SK-N-MC (cell line): ENCODE results near the gene ST6GALNAC3.
A peak's percentile ranks its signal among the peaks of the same experiment; 100 is the strongest.

Experiments
- DNase-seq: peaks from one replicate; pipeline ENCODE4 v3.0.0-alpha.2; 2011; ENCODE audit warnings: low read depth, low spot score
- H3K27ac ChIP-seq: fragments of 200-600 bp; sonication (generic); 2 replicates; pipeline ENCODE4 v1.5.1; 2016; ENCODE audit warnings: mixed run types
- H3K36me3 ChIP-seq: fragments of 200-600 bp; sonication (generic); 2 replicates; pipeline ENCODE4 v1.6.1; 2017; ENCODE audit warnings: antibody characterized with exemption, low read length, mixed read lengths; ENCODE audit not compliant: insufficient read depth
- H3K4me3 ChIP-seq: fragments of 200-600 bp; sonication (generic); 2 replicates; pipeline ENCODE4 v1.5.1; 2016
- H3K9ac ChIP-seq: fragments of 200-600 bp; sonication (generic); 2 replicates; pipeline ENCODE4 v1.8.0; 2017; ENCODE audit warnings: mixed run types, mixed read lengths; ENCODE audit not compliant: insufficient read length
- H3K9me3 ChIP-seq: fragments of 200-600 bp; sonication (generic); 2 replicates; pipeline ENCODE4 v1.6.1; 2017; ENCODE audit warnings: low read depth, mild to moderate bottlenecking, antibody characterized with exemption, low read length, moderate library complexity, mixed read lengths
- EZH2 ChIP-seq: fragments of 200-600 bp; sonication (generic); IDR thresholded peaks from one replicate; pipeline ENCODE4 v1.6.1; 2017; ENCODE audit warnings: antibody characterized with exemption
- FOXP2 ChIP-seq: optimal IDR thresholded peaks from 2 replicates; pipeline ENCODE3; 2011; ENCODE audit warnings: mild to moderate bottlenecking, moderate library complexity; ENCODE audit not compliant: insufficient read depth; ENCODE audit errors: extremely low read length, control extremely low read depth
- POLR2AphosphoS5 ChIP-seq: IDR thresholded peaks from 2 replicates; pipeline ENCODE4 v1.6.1; 2012; ENCODE audit warnings: mild to moderate bottlenecking, low read depth, low read length, borderline replicate concordance

Gene ST6GALNAC3

GRCh38 chr1:76074321-76075187, at the start of gene ST6GALNAC3:
TSS of gene ST6GALNAC3 (plus strand) at chr1:76074746.
- Histone ChIP-seq H3K9me3 (no peaks in the 10 kb centered on the region), H3K36me3 (no peaks in the 10 kb centered on the region), H3K4me3 (peak within 1 kb of the TSS; percentile 91), H3K27ac (no peak within 1 kb of the TSS), H3K9ac (peak within 1 kb of the TSS; percentile 49)
- no peak for DNase-seq
- peak; percentile 78 for TF ChIP-seq POLR2AphosphoS5
- TF ChIP-seq EZH2 = no peak
- TF ChIP-seq FOXP2 = peak; percentile 46

GRCh38 chr1:76027341-76027740, 47.2 kb upstream of the ST6GALNAC3 start:
- Histone ChIP-seq H3K9ac (no peak overlapping the region), H3K36me3 (no peaks in the 10 kb centered on the region), H3K27ac (no peak overlapping the region), H3K9me3 (no peaks in the 10 kb centered on the region), H3K4me3 (no peak overlapping the region)
- no peak for DNase-seq
- no peak for TF ChIP-seq EZH2
- no peak for TF ChIP-seq FOXP2
- no peak for TF ChIP-seq POLR2AphosphoS5

GRCh38 chr1:76029331-76029730, 45.2 kb upstream of the ST6GALNAC3 start:
- H3K9ac ChIP-seq = no peak overlapping the region
- TF ChIP-seq FOXP2 (no peak), EZH2 (no peak), POLR2AphosphoS5 (no peak)
- H3K4me3 ChIP-seq = no peak overlapping the region
- H3K9me3 ChIP-seq = no peaks in the 10 kb centered on the region
- H3K36me3 ChIP-seq = no peaks in the 10 kb centered on the region
- H3K27ac ChIP-seq = no peak overlapping the region
- DNase-seq = no peak

DNA sequence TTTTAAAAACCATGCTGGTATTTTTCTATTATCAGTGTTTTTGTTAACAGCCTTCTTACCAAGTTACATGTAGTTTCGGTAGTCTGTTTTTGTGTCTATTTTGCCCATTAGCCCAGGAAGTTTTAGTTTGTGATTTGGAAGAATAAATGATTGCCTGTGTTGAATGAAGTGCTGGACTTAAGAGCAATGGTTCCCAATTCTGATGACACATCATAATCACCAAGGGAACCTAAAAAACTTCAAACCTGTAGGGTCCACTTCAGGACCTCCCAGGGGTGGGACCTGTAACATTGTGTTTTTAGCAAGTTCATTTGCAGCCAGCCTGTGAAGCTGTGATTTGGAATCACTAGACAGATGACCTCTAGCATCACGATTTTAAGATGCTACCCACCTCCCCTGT, 43.0 kb upstream of the ST6GALNAC3 start:
- Histone ChIP-seq H3K27ac (no peak overlapping the region), H3K9me3 (no peaks in the 10 kb centered on the region), H3K4me3 (no peak overlapping the region), H3K36me3 (no peaks in the 10 kb centered on the region), H3K9ac (no peak overlapping the region)
- DNase-seq = no peak
- no peak for TF ChIP-seq EZH2
- TF ChIP-seq POLR2AphosphoS5 = no peak
- no peak for TF ChIP-seq FOXP2

GRCh38 chr1:76033800-76034475, 40.6 kb upstream of the ST6GALNAC3 start:
- no peak for DNase-seq
- Histone ChIP-seq H3K27ac (no peak overlapping the region), H3K4me3 (no peak overlapping the region), H3K36me3 (no peaks in the 10 kb centered on the region), H3K9me3 (no peaks in the 10 kb centered on the region), H3K9ac (no peak overlapping the region)
- TF ChIP-seq POLR2AphosphoS5 (no peak), FOXP2 (no peak), EZH2 (no peak)

DNA sequence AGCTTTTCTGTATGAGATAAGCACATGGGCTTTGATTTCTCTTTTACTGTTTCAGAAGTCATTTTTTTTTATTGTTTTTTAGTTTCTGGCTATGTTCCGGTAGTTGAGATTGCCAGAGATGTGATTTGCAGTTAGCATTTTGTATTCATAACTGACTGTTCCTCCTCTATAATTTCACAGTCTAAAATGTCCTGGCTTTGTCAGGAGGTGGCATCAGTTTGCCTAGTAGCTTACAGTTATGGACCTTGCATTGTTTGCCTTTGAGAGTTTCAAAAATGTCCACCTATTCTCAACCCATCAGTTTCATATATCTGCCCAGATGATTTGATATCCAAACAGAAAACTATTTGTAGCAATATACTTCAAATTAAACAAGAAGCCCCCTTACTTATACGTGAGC, 39.5 kb upstream of the ST6GALNAC3 start:
- H3K9me3 ChIP-seq = no peaks in the 10 kb centered on the region
- no peak for TF ChIP-seq EZH2
- no peak for TF ChIP-seq FOXP2
- no peak for TF ChIP-seq POLR2AphosphoS5
- DNase-seq = no peak

DNA sequence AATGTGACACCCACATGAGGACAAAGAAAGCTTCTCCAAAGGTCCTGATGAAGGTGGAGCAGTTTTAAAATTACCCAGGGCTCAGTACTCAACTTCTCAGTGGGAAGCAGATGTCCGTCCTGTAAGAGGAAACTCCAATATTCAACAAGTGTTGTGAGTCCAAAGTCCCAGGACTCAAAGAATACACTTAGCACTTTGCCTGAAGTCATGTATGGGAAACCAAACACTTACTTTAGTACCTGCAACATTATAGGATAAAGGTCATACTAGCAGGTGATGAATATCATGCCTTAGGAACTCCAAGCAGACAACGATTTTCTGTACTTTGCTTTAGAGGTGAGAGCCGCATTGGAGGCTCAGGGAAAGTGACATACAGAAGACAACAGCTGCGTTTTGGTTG, 37.2 kb upstream of the ST6GALNAC3 start:
- Histone ChIP-seq H3K36me3 (no peaks in the 10 kb centered on the region), H3K4me3 (no peak overlapping the region), H3K9me3 (no peaks in the 10 kb centered on the region), H3K27ac (no peak overlapping the region), H3K9ac (no peak overlapping the region)
- DNase-seq = no peak
- no peak for TF ChIP-seq EZH2
- no peak for TF ChIP-seq FOXP2
- TF ChIP-seq POLR2AphosphoS5 = no peak

More for the DNA sequence above, 39.5 kb upstream of the ST6GALNAC3 start:
- H3K36me3 ChIP-seq = no peaks in the 10 kb centered on the region
- H3K27ac ChIP-seq = no peak overlapping the region
- H3K9ac ChIP-seq = no peak overlapping the region
- no peak overlapping the region for H3K4me3 ChIP-seq

GRCh38 chr1:76038287-76039004, 36.1 kb upstream of the ST6GALNAC3 start:
- H3K36me3 ChIP-seq = no peaks in the 10 kb centered on the region
- H3K4me3 ChIP-seq = peak overlapping the region; percentile 48
- peak overlapping the region; percentile 52 for H3K9ac ChIP-seq
- peak; percentile 20 for DNase-seq
- no peaks in the 10 kb centered on the region for H3K9me3 ChIP-seq
- TF ChIP-seq FOXP2 = no peak
- no peak; the same call in 1 of the 2 replicates for TF ChIP-seq POLR2AphosphoS5
- no peak for TF ChIP-seq EZH2
- H3K27ac ChIP-seq = peak overlapping the region; percentile 82
